ENCODE data around the gene VWA5B2. TPM values are rescaled to one million over a fixed set of nuclear protein-coding genes. Genes with fewer than 3 reads are reported as not detected.

Gene VWA5B2
- total and polyA plus RNA-seq, 7 donors = 0.23 to 1.0 (median 0.60) TPM; not detected in 2

- intact Hi-C loops (cut with DNase I) = no loop called here
- TF ChIP-seq POLR2A (IDR thresholded peaks at IDR 0.05) (no peak), POLR2AphosphoS5 (IDR thresholded peaks at IDR 0.05) (no peak), EP300 (IDR thresholded peaks at IDR 0.05) (no peak)
- TF ChIP-seq, protein P1, sequence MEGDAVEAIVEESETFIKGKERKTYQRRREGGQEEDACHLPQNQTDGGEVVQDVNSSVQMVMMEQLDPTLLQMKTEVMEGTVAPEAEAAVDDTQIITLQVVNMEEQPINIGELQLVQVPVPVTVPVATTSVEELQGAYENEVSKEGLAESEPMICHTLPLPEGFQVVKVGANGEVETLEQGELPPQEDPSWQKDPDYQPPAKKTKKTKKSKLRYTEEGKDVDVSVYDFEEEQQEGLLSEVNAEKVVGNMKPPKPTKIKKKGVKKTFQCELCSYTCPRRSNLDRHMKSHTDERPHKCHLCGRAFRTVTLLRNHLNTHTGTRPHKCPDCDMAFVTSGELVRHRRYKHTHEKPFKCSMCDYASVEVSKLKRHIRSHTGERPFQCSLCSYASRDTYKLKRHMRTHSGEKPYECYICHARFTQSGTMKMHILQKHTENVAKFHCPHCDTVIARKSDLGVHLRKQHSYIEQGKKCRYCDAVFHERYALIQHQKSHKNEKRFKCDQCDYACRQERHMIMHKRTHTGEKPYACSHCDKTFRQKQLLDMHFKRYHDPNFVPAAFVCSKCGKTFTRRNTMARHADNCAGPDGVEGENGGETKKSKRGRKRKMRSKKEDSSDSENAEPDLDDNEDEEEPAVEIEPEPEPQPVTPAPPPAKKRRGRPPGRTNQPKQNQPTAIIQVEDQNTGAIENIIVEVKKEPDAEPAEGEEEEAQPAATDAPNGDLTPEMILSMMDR (IDR thresholded peaks at IDR 0.05) = peak in 2 of 4 experiments; percentile 27 to 28
- Histone ChIP-seq H3K27ac (no peak overlapping the region), H3K9me3 (no peaks in the 10 kb centered on the region), H3K27me3 (peaks cover 0 to 29% (median 22%) of the 10 kb centered on the region in 3 donors), H3K36me3 (peaks cover 11 to 39% (median 24%) of the 10 kb centered on the region in 4 donors), H3K4me3 (no peak overlapping the region), H3K4me1 (peaks cover 0 to 5% (median 2%) of the 10 kb centered on the region in 4 donors)
- no peak for DNase-seq
- WGBS, 2 donors = 9 to 39% methylated on average over 46 of the region's 46 CpGs
Measured at GRCh38 chr3:184241447-184242296, 12.3 kb downstream of the VWA5B2 start.

DNA sequence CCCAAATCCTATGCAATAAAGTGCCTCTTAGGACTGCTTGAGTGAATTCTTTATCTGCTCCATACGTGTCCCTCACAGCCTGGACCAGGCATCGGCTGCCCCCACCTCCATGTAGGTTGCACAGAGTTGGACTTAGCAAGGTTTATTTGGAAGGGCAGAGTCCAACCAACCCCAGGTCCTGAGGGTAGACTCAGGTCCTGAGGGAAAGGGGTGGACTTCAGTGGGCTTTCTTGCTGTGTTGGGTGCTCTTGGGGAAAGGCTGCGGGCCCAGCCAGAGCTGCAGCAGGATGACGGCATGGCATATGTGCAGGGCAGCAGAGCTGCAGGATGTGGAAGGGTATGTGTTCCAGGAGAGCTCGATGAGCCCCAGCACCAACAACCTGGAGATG is 12.9 kb downstream of the VWA5B2 start:
- Histone ChIP-seq H3K4me1 (peaks cover 0 to 5% (median 2%) of the 10 kb centered on the region in 4 donors), H3K27me3 (peaks cover 0 to 29% (median 22%) of the 10 kb centered on the region in 3 donors), H3K27ac (no peak overlapping the region), H3K4me3 (no peak overlapping the region), H3K9me3 (no peaks in the 10 kb centered on the region), H3K36me3 (peaks cover 11 to 39% (median 24%) of the 10 kb centered on the region in 4 donors)
- DNase-seq = peak; percentile 34
- 71 to 89% methylated on average over 5 of the region's 5 CpGs for WGBS, 2 donors
- intact Hi-C loops (cut with DNase I) = no loop called here
- no peak for TF ChIP-seq POLR2AphosphoS5 (IDR thresholded peaks at IDR 0.05)

GRCh38 chr3:184248454-184249411 is 19.3 kb downstream of the VWA5B2 start, which contains the start of gene ALG3:
TSS of gene ALG3 (minus strand) at chr3:184248962. CDS start at chr3:184248940, 22 bp downstream.
- H3K27me3 ChIP-seq = no peaks in the 10 kb centered on the region
- peaks cover 11 to 20% (median 16%) of the 10 kb centered on the region in 4 donors for H3K36me3 ChIP-seq
- WGBS, 2 donors = 0% methylated on average over 49 of the region's 49 CpGs
- peak; percentile 91 for DNase-seq
- peak in 3 of 4 donors; percentile 69 to 82 (median 80) for TF ChIP-seq POLR2AphosphoS5 (IDR thresholded peaks at IDR 0.05)
- TF ChIP-seq POLR2A (IDR thresholded peaks at IDR 0.05) = peak in 1 of 2 donors; percentile 12
- TF ChIP-seq, protein P1 (IDR thresholded peaks at IDR 0.05) = no peak
- TF ChIP-seq EP300 (IDR thresholded peaks at IDR 0.05) = no peak
- H3K27ac ChIP-seq = peak within 1 kb of the TSS; percentile 77 to 86 (median 84)
- intact Hi-C loops (cut with DNase I) = loop anchor here (1.0 to 5.0 kb wide), 4 partner anchors 49 to 231 kb away; partner anchors contain the start of genes ABCC5, ABCF3 and PSMD2
- peak within 1 kb of the TSS; percentile 71 to 88 (median 81) for H3K4me3 ChIP-seq
- H3K4me1 ChIP-seq = peaks cover 0 to 28% (median 15%) of the 10 kb centered on the region in 4 donors
- no peaks in the 10 kb centered on the region for H3K9me3 ChIP-seq

DNA sequence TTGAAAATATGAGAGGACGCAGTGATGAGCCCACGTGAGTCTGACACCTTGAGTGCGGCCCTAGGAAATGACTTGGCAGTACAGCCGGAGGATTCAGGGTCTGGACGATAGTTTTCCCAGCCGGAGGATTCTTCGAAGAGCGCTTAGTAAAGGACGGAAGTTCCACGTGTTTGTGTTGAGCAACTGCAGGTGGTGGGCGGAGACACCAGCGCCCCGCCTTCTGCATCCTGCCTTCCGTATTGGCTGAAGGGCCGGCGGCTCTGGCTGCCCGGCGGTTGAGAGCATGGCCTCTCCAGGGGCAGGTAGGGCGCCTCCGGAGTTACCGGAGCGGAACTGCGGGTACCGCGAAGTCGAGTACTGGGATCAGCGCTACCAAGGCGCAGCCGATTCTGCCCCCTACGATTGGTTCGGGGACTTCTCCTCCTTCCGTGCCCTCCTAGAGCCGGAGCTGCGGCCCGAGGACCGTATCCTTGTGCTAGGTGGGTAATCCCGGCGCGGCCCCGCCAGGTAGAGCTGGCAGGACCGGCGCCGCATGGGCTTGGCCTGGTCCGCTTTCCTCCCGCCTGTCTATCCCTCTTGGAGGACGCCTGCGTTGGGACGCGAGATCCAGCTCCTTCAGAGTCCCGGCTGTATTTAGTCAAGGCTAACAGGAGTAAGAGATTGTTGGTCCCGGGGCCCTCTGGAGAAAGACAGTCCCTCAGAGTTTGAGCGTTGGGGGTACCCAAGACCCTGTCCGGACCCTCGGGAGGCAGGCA is 20.2 kb downstream of the VWA5B2 start, which contains the start of gene EEF1AKMT4:
Gene EEF1AKMT4 (plus strand): TSS at position 261 of the 755 bp plus-strand sequence. CDS start 23 bp downstream, at position 284.
- Histone ChIP-seq H3K27ac (peak within 1 kb of the TSS; percentile 77 to 86 (median 84)), H3K9me3 (no peaks in the 10 kb centered on the region), H3K36me3 (peaks cover 7 to 11% (median 8%) of the 10 kb centered on the region in 4 donors), H3K4me1 (peaks cover 0 to 28% (median 15%) of the 10 kb centered on the region in 4 donors), H3K27me3 (no peaks in the 10 kb centered on the region), H3K4me3 (peak within 1 kb of the TSS; percentile 71 to 88 (median 81))
- TF ChIP-seq POLR2A (IDR thresholded peaks at IDR 0.05) = no peak
- TF ChIP-seq POLR2AphosphoS5 (IDR thresholded peaks at IDR 0.05) = peak in 2 of 4 donors; percentile 23 to 72
- peak in 1 of 4 donors; percentile 33 for TF ChIP-seq EP300 (IDR thresholded peaks at IDR 0.05)
- TF ChIP-seq, protein P1 (IDR thresholded peaks at IDR 0.05) = peak in 3 of 4 experiments; percentile 18 to 44 (median 38)
- peak; percentile 98 for DNase-seq
- intact Hi-C loops (cut with DNase I) = loop anchor here (1.0 to 5.0 kb wide), 5 partner anchors 48 to 354 kb away; partner anchors contain the start of genes ABCC5, ABCF3 and PSMD2
- WGBS, 2 donors = 0% methylated on average over 54 of the region's 54 CpGs
